GM10248 (cell line): Measurements from ENCODE around the gene RGS6.

Source experiments
- CTCF ChIA-PET: fragments of 300-600 bp; sonication (Branson Sonifier 250); formaldehyde crosslinking; extraction: SDS; loops from one replicate; lab custom pipeline; 2021; ENCODE audit warnings: antibody characterized with exemption; lab: Yijun Ruan, JAX
- POLR2A ChIA-PET: fragments of 350-650 bp; sonication (Branson Sonifier 250); formaldehyde crosslinking; extraction: SDS; loops from one replicate; lab custom pipeline; 2020; ENCODE audit warnings: antibody characterized with exemption; lab: Yijun Ruan, JAX
- DNase-seq: peaks from one replicate; pipeline ENCODE4 v3.0.0; 2012; ENCODE audit errors: extremely low spot score
- CTCF ChIP-seq: IDR thresholded peaks from 2 replicates; pipeline ENCODE4 v1.5.1; 2012; ENCODE audit warnings: mild to moderate bottlenecking, low read depth; ENCODE audit errors: extremely low read depth, missing control alignments, control extremely low read depth

RGS6 gene

GRCh38 chr14:72097173-72097783 is 165.0 kb downstream of the RGS6 start:
- POLR2A ChIA-PET, result no interaction called here
- CTCF ChIA-PET, result no interaction called here
- DNase-seq, result no peak
- TF ChIP-seq CTCF, result no peak

- DNase-seq, result no peak
- ChIA-PET CTCF (no interaction called here), POLR2A (no interaction called here)
- TF ChIP-seq CTCF, result no peak
Observed at GRCh38 chr14:72098210-72098609, 166.0 kb downstream of the RGS6 start.

- ChIA-PET CTCF (no interaction called here), POLR2A (no interaction called here)
- TF ChIP-seq CTCF, result no peak
- DNase-seq, result no peak
Observed at GRCh38 chr14:72099566-72099965, 167.3 kb downstream of the RGS6 start.

GRCh38 chr14:72104011-72104613 is 171.9 kb downstream of the RGS6 start:
- POLR2A ChIA-PET, result no interaction called here
- CTCF ChIA-PET, result interaction anchor here (0.8 to 3.3 kb wide), 21 partner anchors 9 to 890 kb away, joined by 3 to 27 read pairs (median 4); no protein-coding TSS in a partner anchor

GRCh38 chr14:72111911-72112310 is 179.7 kb downstream of the RGS6 start:
- no peak for DNase-seq
- TF ChIP-seq CTCF, result no peak
- CTCF ChIA-PET, result no interaction called here
- POLR2A ChIA-PET, result no interaction called here

More at GRCh38 chr14:72104011-72104613, 171.9 kb downstream of the RGS6 start:
- peak; percentile 44 for TF ChIP-seq CTCF
- peak; percentile 39 for DNase-seq

- POLR2A ChIA-PET, result no interaction called here
- no peak for TF ChIP-seq CTCF
Observed at GRCh38 chr14:72118841-72119240, 186.6 kb downstream of the RGS6 start.

More at GRCh38 chr14:72118841-72119240, 186.6 kb downstream of the RGS6 start:
- CTCF ChIA-PET, result interaction anchor here (1.4 kb wide), 1 partner anchor 14 kb away, joined by 5 read pairs; no protein-coding TSS in a partner anchor
- no peak for DNase-seq
